HG02943 (cell line): ENCODE results near the gene MACROD2.
"Not testable (repeated sequence)": the region's sequence is repeated elsewhere in the genome, so short reads cannot be mapped to it uniquely, and the experiment has no call there.

Experiments used
- ATAC-seq: cut with Tn5 transposase; IDR thresholded peaks from one replicate; pipeline ENCODE4 v1.9.1; 2021; ENCODE audit warnings: mild to moderate bottlenecking, low read depth, moderate library complexity; ENCODE audit not compliant: unreplicated experiment

Gene MACROD2

GRCh38 chr20:15949391-15949790 lies 1954.1 kb downstream of the MACROD2 start:
- no peak for ATAC-seq

GRCh38 chr20:15951658-15952057 lies 1956.3 kb downstream of the MACROD2 start:
- ATAC-seq = no peak

- no peak for ATAC-seq
Observed at GRCh38 chr20:15958142-15958541, 1962.8 kb downstream of the MACROD2 start.

- ATAC-seq = no peak
Observed at GRCh38 chr20:15965165-15965564, 1969.8 kb downstream of the MACROD2 start.

- no peak for ATAC-seq
Observed at GRCh38 chr20:15967334-15967733, 1972.0 kb downstream of the MACROD2 start.

- ATAC-seq = no peak
Observed at GRCh38 chr20:15976047-15976736, 1980.9 kb downstream of the MACROD2 start.

GRCh38 chr20:15977026-15977425 lies 1981.7 kb downstream of the MACROD2 start:
- no peak for ATAC-seq

GRCh38 chr20:15977758-15978157 lies 1982.4 kb downstream of the MACROD2 start:
- ATAC-seq = no peak

- ATAC-seq = not testable (repeated sequence)
Observed at GRCh38 chr20:15985494-15986368, 1990.4 kb downstream of the MACROD2 start.

GRCh38 chr20:15986690-15987089 lies 1991.4 kb downstream of the MACROD2 start:
- peak; percentile 96 for ATAC-seq

GRCh38 chr20:15991279-15991678 lies 1996.0 kb downstream of the MACROD2 start:
- ATAC-seq = no peak

GRCh38 chr20:15992564-15992963 lies 1997.2 kb downstream of the MACROD2 start:
- ATAC-seq = no peak

- no peak for ATAC-seq
Observed at GRCh38 chr20:16000112-16000511, 2004.8 kb downstream of the MACROD2 start.

- no peak for ATAC-seq
Observed at GRCh38 chr20:16001286-16001685, 2006.0 kb downstream of the MACROD2 start.

GRCh38 chr20:16003310-16003709 lies 2008.0 kb downstream of the MACROD2 start:
- no peak for ATAC-seq

GRCh38 chr20:16004108-16004854 lies 2009.0 kb downstream of the MACROD2 start:
- no peak for ATAC-seq

- ATAC-seq = no peak
Observed at GRCh38 chr20:16005021-16005914, 2010.0 kb downstream of the MACROD2 start.

- ATAC-seq = no peak
Observed at GRCh38 chr20:16005915-16006493, 2010.7 kb downstream of the MACROD2 start.

- ATAC-seq = peak; percentile 98
Observed at GRCh38 chr20:16007164-16007563, 2011.8 kb downstream of the MACROD2 start.

GRCh38 chr20:16007962-16008361 lies 2012.6 kb downstream of the MACROD2 start:
- ATAC-seq = no peak
